Epithelial cell of prostate (primary cell): Measurements from ENCODE around the gene FBH1.

Source experiments
- DNase-seq: peaks from one replicate; pipeline ENCODE4 v3.0.0-alpha.2; 2011; ENCODE audit warnings: low read depth, low spot score
- H3K27ac ChIP-seq: fragments of 450-650 bp; 2 replicates; pipeline ENCODE4 v1.5.1; 2017; ENCODE audit warnings: mild to moderate bottlenecking

FBH1 gene

GRCh38 chr10:5971886-5972285 lies 81.8 kb downstream of the FBH1 start:
- H3K27ac ChIP-seq, result no peak overlapping the region
- DNase-seq, result no peak

- no peak overlapping the region for H3K27ac ChIP-seq
- no peak for DNase-seq
Measured at GRCh38 chr10:5973069-5973468, 83.0 kb downstream of the FBH1 start.

GRCh38 chr10:5975641-5976473 lies 85.8 kb downstream of the FBH1 start:
- DNase-seq, result no peak
- no peak overlapping the region for H3K27ac ChIP-seq

GRCh38 chr10:5976512-5977470 lies 86.7 kb downstream of the FBH1 start:
- H3K27ac ChIP-seq, result no peak overlapping the region
- no peak for DNase-seq

GRCh38 chr10:5977471-5978229 lies 87.6 kb downstream of the FBH1 start, which contains the start of gene IL15RA:
Gene IL15RA, minus strand, starts transcription at chr10:5977543. Its CDS starts 51 bp downstream, at chr10:5977492.
- peak within 1 kb of the TSS; percentile 15 for H3K27ac ChIP-seq
- peak; percentile 16 for DNase-seq

- H3K27ac ChIP-seq, result no peak overlapping the region
- no peak for DNase-seq
Measured at GRCh38 chr10:5978230-5978489, 88.1 kb downstream of the FBH1 start.

GRCh38 chr10:5981529-5981928 lies 91.5 kb downstream of the FBH1 start:
- no peak for DNase-seq
- H3K27ac ChIP-seq, result no peak overlapping the region

- DNase-seq, result no peak
- no peak overlapping the region for H3K27ac ChIP-seq
Measured at GRCh38 chr10:5983774-5984173, 93.7 kb downstream of the FBH1 start.

- DNase-seq, result no peak
Measured at GRCh38 chr10:5985029-5985428, 95.0 kb downstream of the FBH1 start.

More at GRCh38 chr10:5985029-5985428, 95.0 kb downstream of the FBH1 start:
- H3K27ac ChIP-seq, result no peak overlapping the region
